ENCODE data around the gene DHX40. TPM values are rescaled to one million over a fixed set of nuclear protein-coding genes. Genes with fewer than 3 reads are reported as not detected.

DHX40 gene
- total and polyA plus RNA-seq, 8 donors, result 6.6 to 21.2 (median 15.7) TPM

- TF ChIP-seq, protein P1, sequence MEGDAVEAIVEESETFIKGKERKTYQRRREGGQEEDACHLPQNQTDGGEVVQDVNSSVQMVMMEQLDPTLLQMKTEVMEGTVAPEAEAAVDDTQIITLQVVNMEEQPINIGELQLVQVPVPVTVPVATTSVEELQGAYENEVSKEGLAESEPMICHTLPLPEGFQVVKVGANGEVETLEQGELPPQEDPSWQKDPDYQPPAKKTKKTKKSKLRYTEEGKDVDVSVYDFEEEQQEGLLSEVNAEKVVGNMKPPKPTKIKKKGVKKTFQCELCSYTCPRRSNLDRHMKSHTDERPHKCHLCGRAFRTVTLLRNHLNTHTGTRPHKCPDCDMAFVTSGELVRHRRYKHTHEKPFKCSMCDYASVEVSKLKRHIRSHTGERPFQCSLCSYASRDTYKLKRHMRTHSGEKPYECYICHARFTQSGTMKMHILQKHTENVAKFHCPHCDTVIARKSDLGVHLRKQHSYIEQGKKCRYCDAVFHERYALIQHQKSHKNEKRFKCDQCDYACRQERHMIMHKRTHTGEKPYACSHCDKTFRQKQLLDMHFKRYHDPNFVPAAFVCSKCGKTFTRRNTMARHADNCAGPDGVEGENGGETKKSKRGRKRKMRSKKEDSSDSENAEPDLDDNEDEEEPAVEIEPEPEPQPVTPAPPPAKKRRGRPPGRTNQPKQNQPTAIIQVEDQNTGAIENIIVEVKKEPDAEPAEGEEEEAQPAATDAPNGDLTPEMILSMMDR (IDR thresholded peaks at IDR 0.05), result no peak
- intact Hi-C loops (cut with DNase I), result no loop called here
- H3K36me3 ChIP-seq, result no peaks in the 10 kb centered on the region
- WGBS, 2 donors, result 85 to 87% methylated on average over 1 of the region's 1 CpG
- H3K4me1 ChIP-seq, result no peaks in the 10 kb centered on the region
- H3K27ac ChIP-seq, result no peak overlapping the region
- no peak for DNase-seq
- no peak for FAIRE-seq
- no peak for ATAC-seq
- no peak overlapping the region for H3K4me3 ChIP-seq
- no peaks in the 10 kb centered on the region for H3K27me3 ChIP-seq
- no peaks in the 10 kb centered on the region for H3K9me3 ChIP-seq
Observed at GRCh38 chr17:59527931-59528330, 37.5 kb upstream of the DHX40 start.

- FAIRE-seq, result no peak
Observed at GRCh38 chr17:59530531-59530930, 34.9 kb upstream of the DHX40 start.

DNA sequence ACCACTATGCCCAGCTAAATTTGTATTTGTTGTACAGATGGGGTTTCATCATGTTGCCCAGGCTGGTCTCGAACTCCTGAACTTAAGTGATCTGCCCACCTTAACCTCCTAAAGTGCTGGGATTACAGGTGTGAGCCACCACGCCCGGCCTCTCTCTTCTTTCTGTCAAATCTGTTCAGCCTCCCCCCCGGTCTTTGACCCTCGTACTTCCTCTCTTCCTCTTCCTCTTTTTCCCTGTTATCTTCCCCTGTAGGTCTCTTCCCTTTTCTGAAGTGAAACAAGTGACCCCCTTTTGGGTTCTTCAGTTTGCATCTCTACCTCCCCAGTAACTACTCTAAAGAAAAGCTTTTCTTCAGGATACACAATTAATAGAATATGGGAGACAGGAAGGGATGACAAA lies 31.7 kb upstream of the DHX40 start:
- Histone ChIP-seq H3K4me3 (no peak overlapping the region), H3K27me3 (no peaks in the 10 kb centered on the region), H3K27ac (no peak overlapping the region), H3K4me1 (no peaks in the 10 kb centered on the region), H3K9me3 (no peaks in the 10 kb centered on the region), H3K36me3 (no peaks in the 10 kb centered on the region)
- DNase-seq (no peak), FAIRE-seq (no peak), ATAC-seq (peak in 1 of 4 donors; percentile 18)
- intact Hi-C loops (cut with DNase I), result no loop called here
- TF ChIP-seq, protein P1 (IDR thresholded peaks at IDR 0.05), result no peak
- 90 to 93% methylated on average over 5 of the region's 5 CpGs for WGBS, 2 donors

More at GRCh38 chr17:59530531-59530930, 34.9 kb upstream of the DHX40 start:
- H3K27me3 ChIP-seq, result no peaks in the 10 kb centered on the region
- intact Hi-C loops (cut with DNase I), result no loop called here
- 81 to 88% methylated on average over 1 of the region's 1 CpG for WGBS, 2 donors
- H3K27ac ChIP-seq, result no peak overlapping the region
- ATAC-seq, result no peak
- H3K9me3 ChIP-seq, result no peaks in the 10 kb centered on the region
- H3K4me1 ChIP-seq, result no peaks in the 10 kb centered on the region
- DNase-seq, result no peak
- TF ChIP-seq, protein P1 (IDR thresholded peaks at IDR 0.05), result no peak
- no peaks in the 10 kb centered on the region for H3K36me3 ChIP-seq
- no peak overlapping the region for H3K4me3 ChIP-seq

DNA sequence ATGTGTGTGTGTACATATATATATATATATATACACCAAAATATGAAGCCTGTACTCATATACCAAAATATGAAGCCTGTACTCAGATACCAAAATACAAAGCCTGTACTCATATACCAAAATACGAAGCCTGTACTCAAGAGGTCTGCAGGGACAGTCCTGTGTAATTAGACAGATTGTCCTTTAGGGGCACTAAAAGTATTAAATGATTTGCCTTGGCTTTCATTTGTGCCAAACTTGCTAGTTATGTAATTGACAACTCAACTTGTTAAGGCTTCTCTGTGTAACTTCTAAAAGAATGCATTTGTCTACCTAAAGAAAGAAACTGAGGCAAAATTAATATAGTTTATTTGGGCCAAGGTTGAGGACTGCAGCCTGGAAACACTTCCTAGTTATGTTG lies 30.8 kb upstream of the DHX40 start:
- Histone ChIP-seq H3K27me3 (no peaks in the 10 kb centered on the region), H3K9me3 (no peaks in the 10 kb centered on the region), H3K36me3 (no peaks in the 10 kb centered on the region), H3K4me1 (no peaks in the 10 kb centered on the region), H3K27ac (no peak overlapping the region), H3K4me3 (no peak overlapping the region)
- TF ChIP-seq, protein P1 (IDR thresholded peaks at IDR 0.05), result no peak
- intact Hi-C loops (cut with DNase I), result no loop called here
- DNase-seq (no peak), FAIRE-seq (no peak), ATAC-seq (no peak)
- WGBS, 2 donors, result 61 to 67% methylated on average over 1 of the region's 1 CpG

DNA sequence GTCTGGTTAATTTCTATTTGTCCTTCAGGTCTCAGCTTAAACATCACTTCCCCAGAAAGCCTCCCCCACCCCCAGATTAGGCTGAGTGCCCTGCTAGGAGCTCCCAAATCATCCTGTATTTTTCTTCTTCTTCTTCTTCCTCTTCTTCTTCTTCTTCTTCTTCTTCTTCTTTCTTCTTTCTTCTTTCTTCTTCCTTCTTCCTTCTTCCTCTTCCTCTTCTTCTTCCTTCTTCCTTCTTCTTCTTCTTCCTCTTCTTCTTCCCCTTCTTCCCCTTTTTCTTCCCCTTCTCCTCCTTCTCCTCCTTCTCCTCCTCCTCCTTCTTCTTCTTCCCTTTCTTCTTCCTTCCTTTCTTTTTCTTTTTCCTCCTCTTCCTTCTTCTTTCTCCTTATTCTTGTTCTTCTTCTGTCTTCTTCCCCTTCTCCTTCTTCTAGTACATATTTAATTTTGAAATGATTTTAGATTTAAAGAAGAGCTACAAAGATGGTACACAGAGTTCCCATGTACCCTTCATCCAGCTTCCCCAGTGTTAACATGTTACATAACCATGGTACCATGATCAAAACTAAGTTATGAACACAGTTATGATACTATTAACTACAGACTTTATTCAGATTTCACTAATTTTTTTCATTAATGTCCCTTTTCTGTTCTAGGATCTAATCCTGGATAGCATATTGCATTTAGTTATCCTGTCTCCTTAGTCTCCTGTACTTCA lies 27.1 kb upstream of the DHX40 start:
- no peaks in the 10 kb centered on the region for H3K36me3 ChIP-seq
- no peak for DNase-seq
- no peaks in the 10 kb centered on the region for H3K27me3 ChIP-seq
- H3K4me3 ChIP-seq, result no peak overlapping the region
- intact Hi-C loops (cut with DNase I), result no loop called here
- ATAC-seq, result no peak
- FAIRE-seq, result no peak
- no peaks in the 10 kb centered on the region for H3K9me3 ChIP-seq
- TF ChIP-seq, protein P1 (IDR thresholded peaks at IDR 0.05), result no peak
- H3K27ac ChIP-seq, result no peak overlapping the region
- no peaks in the 10 kb centered on the region for H3K4me1 ChIP-seq

Data from pancreas (tissue), 10 donors.